Endodermal cell (in vitro differentiated cells): ENCODE data around the gene DBNDD1. TPM values are rescaled to one million over a fixed set of nuclear protein-coding genes. Genes with fewer than 3 reads are reported as not detected.
A peak's percentile ranks its signal among the peaks of the same experiment; 100 is the strongest.

Experiments
- DNase-seq: peaks from one replicate; pipeline ENCODE4 v3.0.0-alpha.2; 2017
- H3K27ac ChIP-seq: 2 replicates; pipeline ENCODE4 v1.5.1; 2013; ENCODE audit warnings: mild to moderate bottlenecking, low read depth, low read length, moderate library complexity
- H3K27me3 ChIP-seq: 2 replicates; pipeline ENCODE4 v1.6.1; 2013; ENCODE audit warnings: mild to moderate bottlenecking, low read length, moderate library complexity; ENCODE audit not compliant: insufficient read depth, control insufficient read depth, poor library complexity, severe bottlenecking
- H3K36me3 ChIP-seq: 2 replicates; pipeline ENCODE4 v1.7.0; 2013; ENCODE audit warnings: mild to moderate bottlenecking, low read length, moderate library complexity; ENCODE audit not compliant: control insufficient read depth, insufficient read depth
- H3K4me1 ChIP-seq: one replicate; pipeline ENCODE4 v1.7.0; 2013; ENCODE audit warnings: low read length; ENCODE audit not compliant: control insufficient read depth, insufficient read depth
- H3K4me3 ChIP-seq: 2 replicates; pipeline ENCODE4 v1.5.1; 2013; ENCODE audit warnings: mild to moderate bottlenecking, low read length, moderate library complexity
- H3K9ac ChIP-seq: 2 replicates; pipeline ENCODE4 v1.6.1; 2013; ENCODE audit warnings: mild to moderate bottlenecking, low read length, moderate library complexity; ENCODE audit not compliant: poor library complexity, severe bottlenecking; ENCODE audit errors: extremely low read depth
- H3K9me3 ChIP-seq: 2 replicates; pipeline ENCODE4 v1.6.1; 2013; ENCODE audit warnings: mild to moderate bottlenecking, low read length, moderate library complexity; ENCODE audit not compliant: control insufficient read depth
- H3K27ac Mint-ChIP-seq: 2 replicates; pipeline ENCODE4 v1.8.0; 2020; ENCODE audit warnings: mixed read lengths
- H3K27me3 Mint-ChIP-seq: 2 replicates; pipeline ENCODE4 v1.8.0; 2021; ENCODE audit warnings: mild to moderate bottlenecking, mixed read lengths; ENCODE audit not compliant: insufficient read depth
- H3K36me3 Mint-ChIP-seq: 2 replicates; pipeline ENCODE4 v1.8.0; 2020; ENCODE audit warnings: low read depth, mixed read lengths
- H3K4me1 Mint-ChIP-seq: 2 replicates; pipeline ENCODE4 v1.8.0; 2020; ENCODE audit warnings: mixed read lengths
- H3K4me3 Mint-ChIP-seq: 2 replicates; pipeline ENCODE4 v1.8.0; 2020; ENCODE audit warnings: mild to moderate bottlenecking, moderate library complexity, mixed read lengths
- H3K9me3 Mint-ChIP-seq: 2 replicates; pipeline ENCODE4 v1.8.0; 2020; ENCODE audit warnings: mild to moderate bottlenecking, mixed read lengths
- WGBS, 2 experiments: methylation state at CpG; one replicate each; pipeline versions ENCODE4 v1.1.5 to v1.1.7; 2013; ENCODE audit warnings: missing lambda C conversion rate in 2 of 2, mixed read lengths in 1 of 2; ENCODE audit not compliant: insufficient coverage in 1 of 2, insufficient read length in 1 of 2; 5-methylcytosine and 5-hydroxymethylcytosine counted together
- total RNA-seq, 2 donors: library from RNA; stranded (reverse); fragmentation: NEBNext Ultra II Directional in 1 of 2; extraction: Animal tissue kit (Norgen Biotek cat#: 25700) in 1 of 2; gene quantifications; 2 replicates in 1 of 2; 3 replicates in 1 of 2; pipeline ENCODE4 v1.2.1, GENCODE V29; 2021
- TF ChIP-seq, protein P1 (sequence below): fragments of 200-600 bp; sonication (generic); conservative IDR thresholded peaks from 2 replicates; pipeline ENCODE4 v1.5.0; 2021; ENCODE audit warnings: antibody characterized with exemption, mild to moderate bottlenecking

The DBNDD1 gene
- total RNA-seq, 2 donors from 2014 or later, result 31.5 to 32.5 TPM

DNA sequence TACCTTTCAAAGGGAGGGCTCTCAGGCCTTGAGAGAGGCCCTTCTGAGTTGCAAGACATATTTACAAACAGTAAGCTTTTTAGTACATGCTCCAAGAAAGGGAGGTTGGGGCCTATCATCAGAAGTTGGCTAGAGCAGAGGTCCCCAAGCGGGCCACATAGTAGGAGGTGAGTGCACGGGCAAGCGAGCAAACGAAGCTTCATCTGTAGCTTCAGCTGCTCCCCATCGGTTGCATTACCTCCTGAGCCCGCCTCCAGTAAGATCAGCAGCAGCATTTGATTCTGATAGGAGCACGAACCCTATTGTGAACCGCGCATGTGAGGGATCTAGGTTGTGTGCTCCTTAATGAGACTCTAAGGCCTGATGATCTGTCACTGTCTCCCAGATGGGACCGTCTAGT is 31.7 kb upstream of the DBNDD1 start:
- Histone ChIP-seq H3K4me3 (no peak overlapping the region), H3K9ac (no peak overlapping the region), H3K4me1 (no peaks in the 10 kb centered on the region), H3K9me3 (peaks cover 22% of the 10 kb centered on the region), H3K27ac (no peak overlapping the region), H3K27me3 (no peaks in the 10 kb centered on the region), H3K36me3 (no peaks in the 10 kb centered on the region)
- no peak overlapping the region for H3K27ac Mint-ChIP-seq
- peaks cover 36% of the 10 kb centered on the region for H3K9me3 Mint-ChIP-seq
- H3K36me3 Mint-ChIP-seq, result peaks cover 4% of the 10 kb centered on the region
- H3K4me3 Mint-ChIP-seq, result no peak overlapping the region
- 88% methylated on average over 7 to 9 of the region's 10 CpGs for WGBS, 2 experiments
- no peak for DNase-seq
- TF ChIP-seq, protein P1, sequence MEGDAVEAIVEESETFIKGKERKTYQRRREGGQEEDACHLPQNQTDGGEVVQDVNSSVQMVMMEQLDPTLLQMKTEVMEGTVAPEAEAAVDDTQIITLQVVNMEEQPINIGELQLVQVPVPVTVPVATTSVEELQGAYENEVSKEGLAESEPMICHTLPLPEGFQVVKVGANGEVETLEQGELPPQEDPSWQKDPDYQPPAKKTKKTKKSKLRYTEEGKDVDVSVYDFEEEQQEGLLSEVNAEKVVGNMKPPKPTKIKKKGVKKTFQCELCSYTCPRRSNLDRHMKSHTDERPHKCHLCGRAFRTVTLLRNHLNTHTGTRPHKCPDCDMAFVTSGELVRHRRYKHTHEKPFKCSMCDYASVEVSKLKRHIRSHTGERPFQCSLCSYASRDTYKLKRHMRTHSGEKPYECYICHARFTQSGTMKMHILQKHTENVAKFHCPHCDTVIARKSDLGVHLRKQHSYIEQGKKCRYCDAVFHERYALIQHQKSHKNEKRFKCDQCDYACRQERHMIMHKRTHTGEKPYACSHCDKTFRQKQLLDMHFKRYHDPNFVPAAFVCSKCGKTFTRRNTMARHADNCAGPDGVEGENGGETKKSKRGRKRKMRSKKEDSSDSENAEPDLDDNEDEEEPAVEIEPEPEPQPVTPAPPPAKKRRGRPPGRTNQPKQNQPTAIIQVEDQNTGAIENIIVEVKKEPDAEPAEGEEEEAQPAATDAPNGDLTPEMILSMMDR, result no peak
- peaks cover 8% of the 10 kb centered on the region for H3K27me3 Mint-ChIP-seq
- H3K4me1 Mint-ChIP-seq, result no peaks in the 10 kb centered on the region

DNA sequence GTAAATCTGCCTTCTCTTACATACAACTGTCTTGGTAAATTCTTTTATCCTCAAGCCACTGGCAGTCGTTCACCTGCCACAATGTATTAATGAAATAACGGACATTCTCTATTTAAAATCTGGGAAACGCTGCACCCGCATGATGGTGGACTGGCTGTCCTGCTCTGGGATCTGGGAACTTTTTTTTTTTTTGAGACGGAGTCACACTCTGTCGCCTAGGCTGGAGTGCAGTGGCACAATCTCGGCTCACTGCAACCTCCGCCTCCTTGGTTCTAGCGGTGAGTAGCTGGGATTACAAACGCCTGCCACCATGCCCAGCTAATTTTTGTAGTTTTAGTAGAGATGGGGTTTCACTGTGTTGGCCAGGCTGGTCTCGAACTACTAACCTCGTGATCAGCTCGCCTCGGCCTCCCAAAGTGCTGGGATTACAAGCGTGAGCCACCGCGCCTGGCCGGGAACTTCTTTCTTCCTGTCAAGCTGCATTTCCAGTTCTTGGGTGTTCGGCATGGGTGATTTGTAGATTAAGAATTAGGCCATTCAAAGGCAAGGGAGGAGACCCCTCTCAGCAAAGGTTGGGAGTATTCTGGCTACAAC is 29.6 kb upstream of the DBNDD1 start:
- Histone ChIP-seq H3K27ac (no peak overlapping the region), H3K4me1 (no peaks in the 10 kb centered on the region), H3K4me3 (no peak overlapping the region), H3K9me3 (peaks cover 1% of the 10 kb centered on the region), H3K9ac (no peak overlapping the region), H3K36me3 (no peaks in the 10 kb centered on the region), H3K27me3 (no peaks in the 10 kb centered on the region)
- Mint-ChIP-seq H3K9me3 (peaks cover 14% of the 10 kb centered on the region), H3K4me1 (no peaks in the 10 kb centered on the region), H3K27me3 (peaks cover 3% of the 10 kb centered on the region), H3K36me3 (peaks cover 6% of the 10 kb centered on the region), H3K27ac (no peak overlapping the region), H3K4me3 (no peak overlapping the region)
- TF ChIP-seq, protein P1, result no peak
- no peak for DNase-seq
- WGBS, 2 experiments, result 92 to 96% methylated on average over 11 to 19 of the region's 19 CpGs

DNA sequence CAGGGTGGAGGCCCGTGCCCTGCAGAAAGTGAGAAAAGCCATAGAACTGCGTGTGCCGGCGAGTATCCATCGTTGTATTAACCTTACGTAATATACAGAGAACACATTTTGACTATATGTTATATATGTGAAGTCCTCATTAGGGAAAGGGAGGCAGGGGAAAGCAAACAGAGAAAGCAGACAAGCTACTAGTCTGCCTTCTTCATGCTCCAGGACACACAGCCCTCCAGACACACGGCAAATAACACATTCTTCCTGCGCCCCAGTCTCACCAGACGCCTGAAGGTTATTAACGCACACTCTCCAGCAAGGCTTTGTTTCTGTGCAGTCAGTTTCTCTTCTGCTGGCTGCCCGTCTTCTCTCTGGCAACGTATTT is 29.1 kb upstream of the DBNDD1 start:
- 87 to 94% methylated on average over 7 to 10 of the region's 12 CpGs for WGBS, 2 experiments
- H3K4me1 Mint-ChIP-seq, result no peaks in the 10 kb centered on the region
- H3K36me3 Mint-ChIP-seq, result peaks cover 10% of the 10 kb centered on the region

More for the DNA sequence above, 29.1 kb upstream of the DBNDD1 start:
- H3K27ac ChIP-seq, result no peak overlapping the region
- Mint-ChIP-seq H3K4me3 (peak overlapping the region; percentile 7), H3K27ac (no peak overlapping the region), H3K9me3 (peaks cover 10% of the 10 kb centered on the region), H3K27me3 (peaks cover 3% of the 10 kb centered on the region)
- H3K4me3 ChIP-seq, result no peak overlapping the region
- no peak for DNase-seq
- no peak overlapping the region for H3K9ac ChIP-seq
- H3K4me1 ChIP-seq, result no peaks in the 10 kb centered on the region
- no peaks in the 10 kb centered on the region for H3K27me3 ChIP-seq
- TF ChIP-seq, protein P1, result no peak
- H3K9me3 ChIP-seq, result no peaks in the 10 kb centered on the region
- no peaks in the 10 kb centered on the region for H3K36me3 ChIP-seq
